Measurements from ENCODE around the gene VPS45. TPM values are rescaled to one million over a fixed set of nuclear protein-coding genes. Genes with fewer than 3 reads are reported as not detected.

The VPS45 gene
- total and polyA plus RNA-seq, 8 donors: 7.4 to 23.7 (median 13.2) TPM

- Histone ChIP-seq H3K36me3 (no peaks in the 10 kb centered on the region), H3K27me3 (no peaks in the 10 kb centered on the region), H3K27ac (peak overlapping the region in 3 of 4 donors; percentile 48 to 77 (median 77)), H3K9me3 (no peaks in the 10 kb centered on the region), H3K4me1 (peaks cover 0 to 11% (median 0%) of the 10 kb centered on the region in 3 donors), H3K4me3 (peak overlapping the region in 2 of 4 donors; percentile 16 to 26)
- FAIRE-seq (no peak), ATAC-seq (no peak), DNase-seq (no peak)
- 49 to 55% methylated on average over 4 of the region's 4 CpGs for WGBS, 2 donors
- no peak for TF ChIP-seq CTCF (IDR thresholded peaks at IDR 0.05)
- intact Hi-C loops (cut with DNase I): no loop called here
Measured at GRCh38 chr1:150162582-150162861, 94.9 kb downstream of the VPS45 start.

- intact Hi-C loops (cut with DNase I): no loop called here
- Histone ChIP-seq H3K9me3 (no peaks in the 10 kb centered on the region), H3K27me3 (no peaks in the 10 kb centered on the region), H3K27ac (peak overlapping the region in 3 of 4 donors; percentile 48 to 77 (median 77)), H3K36me3 (no peaks in the 10 kb centered on the region), H3K4me1 (peaks cover 0 to 11% (median 0%) of the 10 kb centered on the region in 3 donors), H3K4me3 (peak overlapping the region in 2 of 4 donors; percentile 16 to 26)
- DNase-seq (peak in 4 of 6 donors; percentile 41 to 79 (median 56)), ATAC-seq (peak; percentile 80 to 91 (median 86)), FAIRE-seq (no peak)
- no peak for TF ChIP-seq CTCF (IDR thresholded peaks at IDR 0.05)
- 31 to 40% methylated on average over 14 of the region's 14 CpGs for WGBS, 2 donors
Measured at GRCh38 chr1:150162862-150163706, 95.5 kb downstream of the VPS45 start.

- peak overlapping the region in 2 of 4 donors; percentile 46 to 77 for H3K27ac ChIP-seq
- peak in 2 of 4 donors; percentile 3 to 7 for ATAC-seq
- 91 to 95% methylated on average over 5 of the region's 5 CpGs for WGBS, 2 donors
- no peak overlapping the region for H3K4me3 ChIP-seq
- FAIRE-seq: no peak
- no peak for TF ChIP-seq CTCF (IDR thresholded peaks at IDR 0.05)
- DNase-seq: no peak
- H3K27me3 ChIP-seq: no peaks in the 10 kb centered on the region
- H3K36me3 ChIP-seq: no peaks in the 10 kb centered on the region
- no peaks in the 10 kb centered on the region for H3K9me3 ChIP-seq
- intact Hi-C loops (cut with DNase I): no loop called here
- peaks cover 0 to 11% (median 0%) of the 10 kb centered on the region in 3 donors for H3K4me1 ChIP-seq
Measured at GRCh38 chr1:150164224-150164623, 96.6 kb downstream of the VPS45 start.

GRCh38 chr1:150164779-150165178 is 97.2 kb downstream of the VPS45 start:
- intact Hi-C loops (cut with DNase I): no loop called here
- H3K9me3 ChIP-seq: no peaks in the 10 kb centered on the region
- no peaks in the 10 kb centered on the region for H3K36me3 ChIP-seq
- DNase-seq (no peak), ATAC-seq (no peak), FAIRE-seq (no peak)
- TF ChIP-seq CTCF (IDR thresholded peaks at IDR 0.05): no peak
- H3K27me3 ChIP-seq: no peaks in the 10 kb centered on the region
- no peak overlapping the region for H3K4me3 ChIP-seq
- H3K4me1 ChIP-seq: peaks cover 0 to 11% (median 0%) of the 10 kb centered on the region in 3 donors
- peak overlapping the region in 1 of 4 donors; percentile 46 for H3K27ac ChIP-seq
- 89 to 93% methylated on average over 5 of the region's 5 CpGs for WGBS, 2 donors

Data from pancreas (tissue), 10 donors.